ENCODE results near the gene CCDC159. TPM values are rescaled to one million over a fixed set of nuclear protein-coding genes. Genes with fewer than 3 reads are reported as not detected.

Gene CCDC159
- total RNA-seq, 4 donors from 2014 or later: 8.4 to 20.1 (median 10.4) TPM

- DNase-seq (ENCODE audit: low spot score in 2 of 2): no peak
- intact Hi-C loops (cut with DNase I; ENCODE audit: low total_unique reads): no loop called here
- no peak overlapping the region for H3K4me3 ChIP-seq (ENCODE audit: low read depth, poor library complexity, severe bottlenecking)
- TF ChIP-seq POLR2A (IDR thresholded peaks at IDR 0.05) (no peak), CTCF (IDR thresholded peaks at IDR 0.05) (no peak)
- WGBS, 2 donors: 53 to 56% methylated on average over 10 of the region's 10 CpGs
Observed at GRCh38 chr19:11373166-11373884, 27.0 kb downstream of the CCDC159 start.

GRCh38 chr19:11373885-11374432 lies 27.6 kb downstream of the CCDC159 start:
- no peak for DNase-seq (ENCODE audit: low spot score in 2 of 2)
- TF ChIP-seq CTCF (IDR thresholded peaks at IDR 0.05) (no peak), POLR2A (IDR thresholded peaks at IDR 0.05) (no peak)
- WGBS, 2 donors: 50 to 56% methylated on average over 11 of the region's 11 CpGs
- intact Hi-C loops (cut with DNase I; ENCODE audit: low total_unique reads): no loop called here
- no peak overlapping the region for H3K4me3 ChIP-seq (ENCODE audit: low read depth, poor library complexity, severe bottlenecking)

GRCh38 chr19:11374433-11375142 lies 28.3 kb downstream of the CCDC159 start, which contains the start of gene SWSAP1:
SWSAP1 (plus strand) TSS chr19:11374666; CDS start chr19:11374681, 15 bp downstream.
- no peak for TF ChIP-seq POLR2A (IDR thresholded peaks at IDR 0.05)
- no peak for TF ChIP-seq CTCF (IDR thresholded peaks at IDR 0.05)
- peak; percentile 99 to 100 for DNase-seq (ENCODE audit: low spot score in 2 of 2)
- H3K4me3 ChIP-seq (ENCODE audit: low read depth, poor library complexity, severe bottlenecking): peak within 1 kb of the TSS; percentile 54
- WGBS, 2 donors: 0 to 1% methylated on average over 41 to 44 of the region's 44 CpGs
- intact Hi-C loops (cut with DNase I; ENCODE audit: low total_unique reads): no loop called here

- peak overlapping the region; percentile 19 for H3K4me3 ChIP-seq (ENCODE audit: low read depth, poor library complexity, severe bottlenecking)
- 11 to 14% methylated on average over 25 to 27 of the region's 27 CpGs for WGBS, 2 donors
- peak; percentile 48 to 91 for DNase-seq (ENCODE audit: low spot score in 2 of 2)
- TF ChIP-seq POLR2A (IDR thresholded peaks at IDR 0.05): no peak
- no peak for TF ChIP-seq CTCF (IDR thresholded peaks at IDR 0.05)
- intact Hi-C loops (cut with DNase I; ENCODE audit: low total_unique reads): no loop called here
Observed at GRCh38 chr19:11375143-11375948, 29.0 kb downstream of the CCDC159 start.

GRCh38 chr19:11377237-11377636 lies 30.9 kb downstream of the CCDC159 start:
- TF ChIP-seq POLR2A (IDR thresholded peaks at IDR 0.05) (no peak), CTCF (IDR thresholded peaks at IDR 0.05) (no peak)
- intact Hi-C loops (cut with DNase I; ENCODE audit: low total_unique reads): no loop called here
- DNase-seq (ENCODE audit: low spot score in 2 of 2): peak in 1 of 2 donors; percentile 44
- no peak overlapping the region for H3K4me3 ChIP-seq (ENCODE audit: low read depth, poor library complexity, severe bottlenecking)
